ENCODE data around the gene QSOX2. TPM values are rescaled to one million over a fixed set of nuclear protein-coding genes. Genes with fewer than 3 reads are reported as not detected.

Gene QSOX2
- total RNA-seq, 2 donors from 2014 or later: 7.2 to 13.5 TPM

GRCh38 chr9:136218673-136219072 lies 26.9 kb downstream of the QSOX2 start:
- Histone ChIP-seq H3K36me3 (peaks cover 25% of the 10 kb centered on the region), H3K4me3 (no peak overlapping the region), H3K27me3 (replicated peaks; ENCODE audit: insufficient read depth) (no peaks in the 10 kb centered on the region), H3K4me1 (ENCODE audit: control insufficient read depth in 1 of 2, low read depth in 2 of 2) (no peaks in the 10 kb centered on the region), H3K27ac (no peak overlapping the region), H3K9me3 (no peaks in the 10 kb centered on the region)
- ATAC-seq (ENCODE audit: insufficient number of reproducible peaks, low FRiP score, low read depth) (no peak), DNase-seq (ENCODE audit: low spot score) (no peak)
- TF ChIP-seq, protein P1, sequence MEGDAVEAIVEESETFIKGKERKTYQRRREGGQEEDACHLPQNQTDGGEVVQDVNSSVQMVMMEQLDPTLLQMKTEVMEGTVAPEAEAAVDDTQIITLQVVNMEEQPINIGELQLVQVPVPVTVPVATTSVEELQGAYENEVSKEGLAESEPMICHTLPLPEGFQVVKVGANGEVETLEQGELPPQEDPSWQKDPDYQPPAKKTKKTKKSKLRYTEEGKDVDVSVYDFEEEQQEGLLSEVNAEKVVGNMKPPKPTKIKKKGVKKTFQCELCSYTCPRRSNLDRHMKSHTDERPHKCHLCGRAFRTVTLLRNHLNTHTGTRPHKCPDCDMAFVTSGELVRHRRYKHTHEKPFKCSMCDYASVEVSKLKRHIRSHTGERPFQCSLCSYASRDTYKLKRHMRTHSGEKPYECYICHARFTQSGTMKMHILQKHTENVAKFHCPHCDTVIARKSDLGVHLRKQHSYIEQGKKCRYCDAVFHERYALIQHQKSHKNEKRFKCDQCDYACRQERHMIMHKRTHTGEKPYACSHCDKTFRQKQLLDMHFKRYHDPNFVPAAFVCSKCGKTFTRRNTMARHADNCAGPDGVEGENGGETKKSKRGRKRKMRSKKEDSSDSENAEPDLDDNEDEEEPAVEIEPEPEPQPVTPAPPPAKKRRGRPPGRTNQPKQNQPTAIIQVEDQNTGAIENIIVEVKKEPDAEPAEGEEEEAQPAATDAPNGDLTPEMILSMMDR (IDR thresholded peaks at IDR 0.05): no peak

DNA sequence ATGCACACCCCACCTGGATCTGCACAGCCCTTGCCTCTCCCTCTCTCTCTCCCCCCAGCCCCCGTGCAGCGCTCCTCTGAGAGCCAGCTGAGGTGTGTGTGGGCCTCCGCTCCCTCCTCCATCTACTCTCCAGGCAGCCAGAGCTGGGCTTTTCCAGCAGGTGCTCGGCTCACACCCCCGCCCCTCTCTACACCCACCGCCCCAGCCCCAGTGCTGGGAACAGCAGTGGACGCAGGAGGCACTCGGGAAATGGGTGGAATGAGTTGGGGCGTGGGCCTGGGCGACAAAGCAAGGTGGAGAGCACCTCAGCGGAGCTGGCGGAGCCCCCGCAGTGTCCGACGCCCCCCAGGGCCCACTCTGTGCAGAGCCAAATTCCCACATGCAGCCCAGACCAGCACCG lies 27.3 kb downstream of the QSOX2 start:
- H3K4me3 ChIP-seq: no peak overlapping the region
- no peaks in the 10 kb centered on the region for H3K4me1 ChIP-seq (ENCODE audit: control insufficient read depth in 1 of 2, low read depth in 2 of 2)
- TF ChIP-seq, protein P1 (IDR thresholded peaks at IDR 0.05): no peak
- no peak overlapping the region for H3K27ac ChIP-seq
- DNase-seq (ENCODE audit: low spot score): no peak
- H3K27me3 ChIP-seq (replicated peaks; ENCODE audit: insufficient read depth): no peaks in the 10 kb centered on the region
- H3K36me3 ChIP-seq: peaks cover 25% of the 10 kb centered on the region
- ATAC-seq (ENCODE audit: insufficient number of reproducible peaks, low FRiP score, low read depth): no peak
- H3K9me3 ChIP-seq: no peaks in the 10 kb centered on the region

DNA sequence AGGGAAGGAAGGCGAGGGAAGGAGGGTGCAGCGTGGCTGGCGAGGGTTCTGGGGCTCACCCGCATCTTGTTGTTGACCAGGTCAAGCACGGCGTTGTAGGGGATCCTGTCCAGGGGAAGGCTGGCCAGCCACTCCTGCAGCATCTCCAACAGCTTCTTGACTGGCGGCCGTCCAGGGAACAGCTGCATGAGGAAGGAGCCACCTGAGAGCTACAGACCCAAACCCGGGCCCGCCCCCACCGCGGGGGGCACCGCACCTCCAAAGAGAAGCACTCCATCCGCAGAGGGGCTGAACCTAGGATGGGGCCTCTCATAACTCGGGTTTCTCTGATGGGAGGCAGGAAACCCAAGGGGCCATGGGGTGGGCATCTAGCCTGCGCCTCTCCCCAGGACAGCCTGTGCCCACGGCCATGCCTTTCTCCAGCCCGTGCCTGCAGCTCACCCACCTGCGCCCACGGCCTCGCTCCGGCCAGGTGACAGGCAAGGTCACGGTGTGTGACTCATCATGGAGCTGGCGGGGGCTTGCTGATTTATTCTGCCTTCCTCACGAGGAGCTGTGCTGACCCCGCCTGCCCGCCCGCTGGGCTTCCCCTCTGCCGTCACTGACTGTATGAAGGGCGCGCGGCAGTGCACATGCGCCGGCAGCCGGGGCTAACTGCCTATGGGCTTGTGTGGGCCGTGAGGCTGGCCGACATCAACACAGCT lies 28.9 kb downstream of the QSOX2 start:
- DNase-seq (ENCODE audit: low spot score) (no peak), ATAC-seq (ENCODE audit: insufficient number of reproducible peaks, low FRiP score, low read depth) (no peak)
- no peak overlapping the region for H3K4me3 ChIP-seq
- no peaks in the 10 kb centered on the region for H3K9me3 ChIP-seq
- peaks cover 28% of the 10 kb centered on the region for H3K36me3 ChIP-seq
- TF ChIP-seq, protein P1 (IDR thresholded peaks at IDR 0.05): no peak
- no peaks in the 10 kb centered on the region for H3K27me3 ChIP-seq (replicated peaks; ENCODE audit: insufficient read depth)
- H3K27ac ChIP-seq: no peak overlapping the region
- H3K4me1 ChIP-seq (ENCODE audit: control insufficient read depth in 1 of 2, low read depth in 2 of 2): no peaks in the 10 kb centered on the region

DNA sequence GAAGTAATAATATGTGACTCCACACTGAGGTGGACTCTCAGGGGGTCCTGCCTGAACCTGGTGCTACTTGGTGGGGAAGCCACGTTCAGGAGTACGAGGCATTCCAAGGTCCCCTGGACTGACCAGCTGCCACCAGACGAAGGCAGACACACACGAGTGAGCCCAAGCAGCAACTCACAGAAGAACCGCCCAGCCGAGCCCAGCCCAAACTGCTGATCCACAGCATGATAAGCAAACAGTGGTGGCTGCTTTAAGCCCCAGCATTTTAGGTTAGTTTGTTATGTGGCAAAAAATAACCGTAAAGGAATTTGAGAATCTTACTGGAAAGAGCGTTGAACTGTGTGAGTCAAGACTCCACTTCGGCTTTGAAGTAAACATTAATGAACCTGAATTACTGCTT lies 31.9 kb downstream of the QSOX2 start:
- TF ChIP-seq, protein P1 (IDR thresholded peaks at IDR 0.05): no peak
- Histone ChIP-seq H3K9me3 (no peaks in the 10 kb centered on the region), H3K4me1 (ENCODE audit: control insufficient read depth in 1 of 2, low read depth in 2 of 2) (no peaks in the 10 kb centered on the region), H3K36me3 (peaks cover 26% of the 10 kb centered on the region), H3K4me3 (no peak overlapping the region), H3K27ac (no peak overlapping the region), H3K27me3 (replicated peaks; ENCODE audit: insufficient read depth) (no peaks in the 10 kb centered on the region)
- DNase-seq (ENCODE audit: low spot score): no peak
- no peak for ATAC-seq (ENCODE audit: insufficient number of reproducible peaks, low FRiP score, low read depth)

DNA sequence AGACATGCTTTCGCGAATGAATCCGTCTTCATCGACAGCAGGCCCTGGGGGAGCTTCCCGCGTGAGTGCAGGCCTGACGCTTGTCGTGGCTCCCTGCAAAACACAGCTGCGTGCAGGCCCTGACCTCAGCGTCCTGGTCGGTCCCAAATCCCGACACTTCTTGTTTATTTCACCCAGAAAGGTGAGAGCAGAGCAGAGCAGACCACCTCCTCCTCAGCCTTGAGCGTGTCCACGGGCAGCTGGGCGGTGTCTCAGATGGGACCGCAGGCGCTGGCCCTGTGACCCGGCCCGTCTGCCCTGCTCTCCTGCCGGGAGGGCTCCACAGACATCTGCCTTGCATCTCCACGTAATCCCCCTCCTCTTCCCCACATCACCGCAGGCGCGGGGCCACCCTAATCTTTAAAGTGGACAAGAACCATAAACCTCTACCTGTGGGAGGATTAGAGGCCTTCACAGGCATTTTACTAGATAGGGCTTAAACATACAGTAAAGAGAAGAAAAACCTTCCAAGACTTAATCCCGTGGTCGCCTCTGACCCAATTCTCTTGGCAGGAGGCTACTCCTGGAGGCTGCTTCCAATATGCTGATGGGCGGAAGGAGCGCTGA lies 33.2 kb downstream of the QSOX2 start:
- H3K36me3 ChIP-seq: peaks cover 19% of the 10 kb centered on the region

More for the DNA sequence above, 33.2 kb downstream of the QSOX2 start:
- H3K27ac ChIP-seq: no peak overlapping the region
- no peaks in the 10 kb centered on the region for H3K4me1 ChIP-seq (ENCODE audit: control insufficient read depth in 1 of 2, low read depth in 2 of 2)
- TF ChIP-seq, protein P1 (IDR thresholded peaks at IDR 0.05): no peak
- H3K27me3 ChIP-seq (replicated peaks; ENCODE audit: insufficient read depth): no peaks in the 10 kb centered on the region
- ATAC-seq (ENCODE audit: insufficient number of reproducible peaks, low FRiP score, low read depth): no peak
- H3K4me3 ChIP-seq: no peak overlapping the region
- no peak for DNase-seq (ENCODE audit: low spot score)
- no peaks in the 10 kb centered on the region for H3K9me3 ChIP-seq
